ENCODE measurements around the gene EPHA6.

Gene EPHA6

GRCh38 chr3:97037294-97037943 is 223.0 kb downstream of the EPHA6 start:
- DNase-seq = no peak

DNA sequence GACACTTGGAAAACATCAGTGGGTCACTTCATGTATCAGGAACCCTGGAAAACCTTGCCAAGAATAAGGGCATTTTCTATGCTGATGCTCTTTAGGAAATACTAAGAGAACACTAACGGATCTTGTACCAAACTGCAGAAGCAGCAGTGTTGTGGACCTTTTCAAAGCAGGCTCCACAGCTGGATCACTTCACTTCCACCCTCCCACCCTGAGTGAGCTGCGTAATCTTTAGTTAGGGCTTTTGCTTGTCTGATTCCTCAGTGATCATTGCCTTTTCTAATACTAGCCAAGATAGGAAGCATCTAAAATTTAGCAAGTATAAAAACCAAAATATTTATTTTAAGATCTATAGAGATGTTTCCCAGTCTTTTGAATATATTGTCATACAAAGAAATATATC is 229.0 kb downstream of the EPHA6 start:
- no peak for DNase-seq

- DNase-seq = no peak
These were observed 243.0 kb downstream of the EPHA6 start for GRCh38 chr3:97057365-97057764.

DNA sequence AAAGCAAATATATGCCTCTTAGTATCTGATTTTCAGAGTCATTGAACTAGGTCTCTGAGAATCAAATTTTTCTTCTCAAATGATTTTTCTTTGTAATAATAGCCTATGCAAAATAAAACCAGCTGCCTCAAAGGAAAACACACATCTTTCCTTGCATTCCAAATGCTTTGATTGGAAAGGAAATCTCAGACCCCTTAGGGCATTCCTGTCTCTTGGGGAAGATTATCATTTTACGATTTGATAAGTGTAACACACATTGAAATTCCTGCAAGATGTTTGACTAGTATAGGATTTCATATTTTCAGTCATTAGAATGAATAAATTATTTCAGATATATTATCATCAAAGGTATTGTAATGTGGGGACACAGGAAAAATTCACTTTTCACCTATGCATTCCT is 244.8 kb downstream of the EPHA6 start:
- DNase-seq = no peak

GRCh38 chr3:97066531-97066930 is 252.1 kb downstream of the EPHA6 start:
- no peak for DNase-seq

DNA sequence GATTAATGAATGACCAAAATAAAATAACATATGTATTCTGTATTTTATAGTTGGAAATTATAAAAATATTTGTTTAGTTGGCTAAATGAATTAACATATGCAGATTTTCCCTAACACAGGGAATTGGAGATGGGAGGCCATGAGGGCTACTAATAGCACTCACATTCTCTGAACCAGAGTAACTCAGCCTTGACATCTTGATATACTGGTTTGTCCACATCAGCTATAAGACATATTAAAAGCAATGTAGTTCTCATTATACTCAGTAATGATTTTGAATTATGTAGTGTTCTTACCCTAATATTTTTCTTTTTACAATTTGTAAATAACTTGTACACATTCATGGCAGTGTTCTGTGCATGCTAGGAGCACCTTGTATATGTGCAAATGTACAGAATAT is 255.9 kb downstream of the EPHA6 start:
- DNase-seq = no peak

- no peak for DNase-seq
These were observed 260.2 kb downstream of the EPHA6 start for GRCh38 chr3:97074546-97074945.

DNA sequence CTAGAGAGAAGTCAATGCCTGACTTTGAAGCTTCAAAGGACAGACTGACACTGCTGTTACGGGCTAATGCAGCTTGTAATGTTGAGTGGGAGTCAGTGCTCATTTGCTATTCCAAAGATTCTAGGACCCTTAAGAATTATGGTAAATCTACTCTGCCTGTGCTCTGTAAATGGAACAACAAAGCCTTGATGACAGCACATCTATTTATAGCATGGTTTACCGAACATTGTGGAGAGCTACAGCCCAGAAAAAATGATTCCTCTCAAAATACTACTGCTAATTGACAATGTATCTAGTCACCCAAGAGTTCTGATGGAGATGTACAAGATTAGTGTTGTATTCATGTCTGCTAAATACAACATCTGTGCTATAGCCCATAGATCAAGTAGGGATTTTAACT is 262.3 kb downstream of the EPHA6 start:
- DNase-seq = no peak

DNA sequence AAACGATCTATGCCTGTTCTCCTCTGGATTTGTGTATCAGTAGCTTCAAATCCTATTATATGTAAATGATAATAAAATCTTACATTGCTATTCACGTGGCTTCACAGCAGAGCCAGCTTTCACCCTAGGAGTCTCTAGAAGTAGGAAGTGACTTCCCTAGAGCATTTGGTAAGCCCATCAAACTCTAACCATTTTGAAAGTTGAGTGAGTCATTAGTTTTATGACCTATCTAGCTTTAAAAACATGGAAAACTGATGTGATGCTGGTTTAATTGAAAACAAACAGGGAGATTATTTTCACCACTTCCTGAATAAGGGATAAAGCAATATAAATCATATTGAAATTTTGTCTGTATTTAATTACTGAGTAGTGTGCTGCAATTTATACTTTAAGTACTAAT is 275.2 kb downstream of the EPHA6 start:
- DNase-seq = no peak

GRCh38 chr3:97102641-97103040 is 288.2 kb downstream of the EPHA6 start:
- DNase-seq = no peak

GRCh38 chr3:97105989-97106651 is 291.7 kb downstream of the EPHA6 start:
- DNase-seq = no peak

DNA sequence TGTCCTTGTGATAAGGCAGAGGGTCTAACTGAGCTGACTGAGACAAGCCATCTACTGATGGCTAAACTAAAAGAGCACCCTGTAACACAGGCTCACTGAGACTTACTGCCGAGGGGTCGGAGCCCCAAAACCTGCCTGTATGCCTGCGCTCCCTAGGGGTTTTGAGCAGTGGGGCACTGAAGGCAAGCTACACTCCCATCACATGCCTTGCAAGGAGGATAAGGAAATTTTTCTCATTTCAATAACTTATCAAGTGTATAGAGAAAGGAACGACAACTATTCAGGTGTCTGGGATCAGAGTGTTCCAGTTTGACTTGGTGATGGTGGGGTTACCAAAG is 292.2 kb downstream of the EPHA6 start:
- no peak for DNase-seq

- no peak for DNase-seq
These were observed 293.7 kb downstream of the EPHA6 start for GRCh38 chr3:97108136-97108535.

- no peak for DNase-seq
These were observed 296.9 kb downstream of the EPHA6 start for GRCh38 chr3:97111244-97111643.

DNA sequence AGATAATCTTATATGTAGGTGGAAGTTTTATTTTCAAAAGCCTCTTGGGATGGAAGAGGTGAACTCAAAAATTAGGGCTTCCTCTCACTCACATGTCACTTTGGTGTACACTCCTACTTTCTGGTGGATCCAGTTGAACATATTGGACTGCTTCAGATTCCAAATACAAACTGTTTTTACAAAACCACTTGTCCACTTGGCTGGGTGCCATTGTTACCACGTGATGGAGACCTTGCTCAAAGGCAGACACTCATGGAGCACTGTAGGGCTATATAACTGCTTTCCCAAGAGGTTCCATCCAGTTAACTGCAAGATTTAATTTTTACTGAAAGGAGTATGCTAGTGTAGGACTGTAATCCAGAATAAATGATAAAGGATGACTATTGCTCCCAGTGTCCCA is 307.0 kb downstream of the EPHA6 start:
- no peak for DNase-seq

DNA sequence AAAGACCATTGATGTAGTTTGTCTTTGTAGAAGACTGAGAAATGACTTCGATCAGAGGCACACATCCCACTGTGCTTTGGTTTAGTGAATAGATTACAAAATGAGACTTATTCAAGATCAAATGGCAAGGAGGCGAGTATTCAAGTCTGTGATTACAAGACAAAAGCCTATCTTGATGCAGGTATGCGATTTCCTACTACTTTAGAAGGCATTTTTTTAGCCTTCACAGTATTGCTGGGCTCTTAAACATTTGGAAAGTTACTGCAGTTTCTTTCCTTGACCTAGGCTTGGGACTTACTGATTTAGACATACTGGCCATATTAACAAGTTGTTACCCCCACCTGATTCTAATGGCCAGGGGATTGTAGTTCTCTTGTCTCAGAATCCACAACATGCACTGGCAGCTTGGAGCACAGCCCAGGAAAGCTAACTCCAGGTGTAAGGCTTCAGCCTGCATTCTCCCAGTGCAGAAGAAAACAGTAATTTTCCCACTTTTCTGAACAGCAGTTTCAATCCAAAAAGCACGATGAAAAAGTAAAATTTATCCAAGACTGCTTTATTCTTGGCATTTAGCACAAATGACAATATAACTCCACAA is 311.6 kb downstream of the EPHA6 start:
- DNase-seq = no peak

GRCh38 chr3:97131476-97131875 is 317.1 kb downstream of the EPHA6 start:
- DNase-seq = no peak

DNA sequence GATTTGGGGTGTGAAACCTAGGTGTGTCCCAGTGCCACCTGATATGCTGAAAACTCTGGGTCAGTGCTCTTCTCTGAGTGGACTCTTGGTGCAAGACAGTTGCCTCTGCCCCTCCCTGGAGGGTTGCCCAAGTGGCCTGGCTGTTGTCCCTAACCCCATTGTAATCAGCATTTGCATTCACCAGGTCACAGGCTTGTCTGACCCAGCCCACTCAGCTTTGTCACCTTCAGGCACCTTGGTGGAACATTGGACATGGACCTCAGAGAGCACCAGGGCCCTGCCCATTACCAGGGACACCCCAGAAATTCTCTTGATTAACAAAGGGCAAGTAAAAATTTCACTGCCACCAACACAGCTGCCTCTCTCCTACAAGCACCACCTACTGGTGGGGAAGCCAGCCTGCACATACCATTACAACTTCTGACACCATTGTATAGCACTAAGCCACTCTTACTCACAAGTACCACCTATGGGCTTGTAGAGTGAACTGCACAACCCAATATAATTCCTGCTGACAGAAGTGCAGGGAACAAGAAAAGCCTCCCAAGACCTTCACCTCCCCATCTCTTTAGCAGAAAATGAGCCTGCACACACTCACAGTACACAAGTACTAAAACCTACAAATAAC is 324.6 kb downstream of the EPHA6 start:
- no peak for DNase-seq

DNA sequence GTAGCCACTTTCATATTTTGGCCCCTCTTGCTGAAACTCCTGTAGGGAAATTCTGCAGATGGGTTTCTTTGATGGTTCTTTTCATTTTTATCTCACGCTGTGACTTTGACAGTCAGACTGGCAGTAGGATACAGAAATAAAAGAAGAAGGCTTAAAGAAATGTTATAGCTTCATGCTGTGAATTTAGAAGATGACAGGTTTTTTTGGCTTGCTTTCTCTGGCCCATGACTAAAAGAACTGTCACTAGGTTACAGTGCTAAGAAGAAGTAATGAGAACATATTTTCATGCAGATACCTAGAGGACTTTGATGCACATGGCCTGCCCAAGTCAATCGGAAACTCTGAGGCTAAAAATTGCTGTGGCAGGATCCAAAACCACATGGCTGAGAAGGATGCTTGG is 334.5 kb downstream of the EPHA6 start:
- no peak for DNase-seq

DNA sequence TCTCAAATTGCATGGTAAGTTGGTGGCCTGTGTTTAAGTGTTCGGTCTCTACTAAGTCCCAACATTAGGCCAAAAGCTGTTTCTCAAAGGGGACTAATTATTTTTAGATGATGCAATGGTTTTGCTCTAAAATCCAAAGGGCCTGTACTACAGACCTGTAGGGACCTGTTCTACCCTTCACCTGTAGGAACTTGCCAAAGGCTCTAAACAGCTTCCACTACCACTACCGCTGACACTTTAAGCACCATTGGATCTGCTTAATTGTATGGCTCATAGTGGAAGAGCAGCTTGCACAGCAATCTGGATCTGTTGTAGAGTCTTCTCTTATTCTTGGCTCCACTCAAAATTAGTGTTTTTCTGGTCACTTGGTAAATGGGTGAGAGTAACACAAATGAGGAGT is 346.8 kb downstream of the EPHA6 start:
- no peak for DNase-seq

- no peak for DNase-seq
These were observed 362.8 kb downstream of the EPHA6 start for GRCh38 chr3:97177242-97177641.

GRCh38 chr3:97181704-97182103 is 367.3 kb downstream of the EPHA6 start:
- DNase-seq = no peak

DNA sequence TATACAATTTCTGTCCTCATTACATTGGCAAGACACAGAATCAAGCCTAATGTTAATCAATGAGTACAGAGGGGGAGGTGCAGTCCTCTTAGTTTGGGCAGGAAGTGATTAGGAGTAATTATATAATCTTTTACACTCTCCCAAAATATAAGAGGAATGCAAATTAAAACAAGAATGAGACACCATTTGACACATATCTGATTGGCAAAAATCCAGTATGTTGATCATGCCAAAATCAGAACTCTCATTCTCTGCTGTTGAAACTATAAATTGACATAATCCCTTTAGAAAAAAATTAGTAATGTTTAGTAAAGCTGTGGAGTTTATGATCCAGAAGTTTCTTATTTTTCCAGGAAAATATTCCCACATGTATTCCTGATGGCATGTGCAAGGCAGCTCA is 373.4 kb downstream of the EPHA6 start:
- DNase-seq = no peak

- DNase-seq = no peak
These were observed 375.4 kb downstream of the EPHA6 start for GRCh38 chr3:97189835-97190234.

Measured in GDM1 (cell line).